ENCODE measurements around the gene NEUROG1.
"Not testable (repeated sequence)": the region's sequence is repeated elsewhere in the genome, so short reads cannot be mapped to it uniquely, and the experiment has no call there.

Gene NEUROG1

GRCh38 chr5:135537271-135537670 lies 1.5 kb upstream of the NEUROG1 start:
- DNase-seq (ENCODE audit: low spot score), result no peak

GRCh38 chr5:135535420-135535819 lies 344 bp downstream of the NEUROG1 start:
- DNase-seq (ENCODE audit: low spot score), result no peak

- no peak for DNase-seq (ENCODE audit: low spot score)
These were observed 950 bp downstream of the NEUROG1 start for GRCh38 chr5:135534609-135535419.

GRCh38 chr5:135533794-135534193 lies 2.0 kb downstream of the NEUROG1 start:
- DNase-seq (ENCODE audit: low spot score), result no peak

- DNase-seq (ENCODE audit: low spot score), result no peak
These were observed 2.4 kb downstream of the NEUROG1 start for GRCh38 chr5:135533334-135533733.

- DNase-seq (ENCODE audit: low spot score), result not testable (repeated sequence)
These were observed 6.2 kb downstream of the NEUROG1 start for GRCh38 chr5:135529576-135529975.

- DNase-seq (ENCODE audit: low spot score), result no peak
These were observed 8.8 kb downstream of the NEUROG1 start for GRCh38 chr5:135526924-135527323.

- no peak for DNase-seq (ENCODE audit: low spot score)
These were observed 13.8 kb downstream of the NEUROG1 start for GRCh38 chr5:135521964-135522363.

GRCh38 chr5:135517631-135518030 lies 18.1 kb downstream of the NEUROG1 start:
- no peak for DNase-seq (ENCODE audit: low spot score)

- no peak for DNase-seq (ENCODE audit: low spot score)
These were observed 21.6 kb downstream of the NEUROG1 start for GRCh38 chr5:135514116-135514515.

- no peak for DNase-seq (ENCODE audit: low spot score)
These were observed 23.8 kb downstream of the NEUROG1 start for GRCh38 chr5:135511761-135512575.

- no peak for DNase-seq (ENCODE audit: low spot score)
These were observed 25.8 kb downstream of the NEUROG1 start for GRCh38 chr5:135509995-135510394.

GRCh38 chr5:135508496-135509005 lies 27.2 kb downstream of the NEUROG1 start:
- no peak for DNase-seq (ENCODE audit: low spot score)

- no peak for DNase-seq (ENCODE audit: low spot score)
These were observed 29.8 kb downstream of the NEUROG1 start for GRCh38 chr5:135505973-135506372.

GRCh38 chr5:135504376-135504775 lies 31.4 kb downstream of the NEUROG1 start:
- DNase-seq (ENCODE audit: low spot score), result no peak

- DNase-seq (ENCODE audit: low spot score), result no peak
These were observed 31.9 kb downstream of the NEUROG1 start for GRCh38 chr5:135503871-135504270.

GRCh38 chr5:135502836-135503520 lies 32.8 kb downstream of the NEUROG1 start:
- no peak for DNase-seq (ENCODE audit: low spot score)

- no peak for DNase-seq (ENCODE audit: low spot score)
These were observed 33.8 kb downstream of the NEUROG1 start for GRCh38 chr5:135501965-135502364.

GRCh38 chr5:135498637-135498995 lies 37.1 kb downstream of the NEUROG1 start:
- no peak for DNase-seq (ENCODE audit: low spot score)

GRCh38 chr5:135497971-135498636 lies 37.7 kb downstream of the NEUROG1 start:
- DNase-seq (ENCODE audit: low spot score), result no peak

GRCh38 chr5:135495531-135495930 lies 40.2 kb downstream of the NEUROG1 start:
- not testable (repeated sequence) for DNase-seq (ENCODE audit: low spot score)

- no peak for DNase-seq (ENCODE audit: low spot score)
These were observed 41.6 kb downstream of the NEUROG1 start for GRCh38 chr5:135494196-135494595.

Measured in AG08395 (cell line).